Urinary bladder (tissue), 4 donors: ENCODE data around the gene PTPRN2. TPM values are rescaled to one million over a fixed set of nuclear protein-coding genes. Genes with fewer than 3 reads are reported as not detected.
"Not testable (repeated sequence)": the region's sequence is repeated elsewhere in the genome, so short reads cannot be mapped to it uniquely, and the experiment has no call there.

Experiments
- DNase-seq: peaks from one replicate; pipeline ENCODE4 v3.0.0-alpha.2; 2015; ENCODE audit errors: extremely low spot score
- H3K27ac ChIP-seq: one replicate; pipeline ENCODE4 v1.5.1; 2013; ENCODE audit warnings: low read depth, mild to moderate bottlenecking, moderate library complexity
- H3K36me3 ChIP-seq: one replicate; pipeline ENCODE4 v1.6.1; 2013; ENCODE audit warnings: mild to moderate bottlenecking, moderate library complexity; ENCODE audit not compliant: insufficient read depth
- H3K4me1 ChIP-seq: one replicate; pipeline ENCODE4 v1.6.1; 2013; ENCODE audit warnings: mild to moderate bottlenecking, moderate library complexity; ENCODE audit not compliant: insufficient read depth
- H3K4me3 ChIP-seq: one replicate; pipeline ENCODE4 v1.5.1; 2013; ENCODE audit warnings: low read depth, low read length
- WGBS: extraction: QIAGEN DNeasy Blood & Tissue Kit; methylation state at CpG from one replicate; pipeline ENCODE4 v1.1.7; 2013; 5-methylcytosine and 5-hydroxymethylcytosine counted together
- polyA plus RNA-seq: library from polyadenylated mRNA; stranded (reverse); fragments of 200-250 nt; gene quantifications from one replicate; pipeline ENCODE4 v1.2.3, GENCODE V29; 2013
- total RNA-seq: library from RNA; depleted of rRNA; stranded (reverse); fragments of >200 nt; gene quantifications from one replicate; pipeline ENCODE4 v1.2.3, GENCODE V29; 2014
- donor health status: healthy with polysubstance abuse.
- donor health status: healthy.

PTPRN2 gene
- total and polyA plus RNA-seq, 2 donors: 2.8 to 4.4 TPM

GRCh38 chr7:158351051-158351450 lies 236.6 kb downstream of the PTPRN2 start:
- H3K27ac ChIP-seq: no peak overlapping the region
- H3K4me1 ChIP-seq: no peaks in the 10 kb centered on the region
- no peak overlapping the region for H3K4me3 ChIP-seq
- WGBS: 81% methylated on average over 11 of the region's 11 CpGs
- no peaks in the 10 kb centered on the region for H3K36me3 ChIP-seq
- no peak for DNase-seq

DNA sequence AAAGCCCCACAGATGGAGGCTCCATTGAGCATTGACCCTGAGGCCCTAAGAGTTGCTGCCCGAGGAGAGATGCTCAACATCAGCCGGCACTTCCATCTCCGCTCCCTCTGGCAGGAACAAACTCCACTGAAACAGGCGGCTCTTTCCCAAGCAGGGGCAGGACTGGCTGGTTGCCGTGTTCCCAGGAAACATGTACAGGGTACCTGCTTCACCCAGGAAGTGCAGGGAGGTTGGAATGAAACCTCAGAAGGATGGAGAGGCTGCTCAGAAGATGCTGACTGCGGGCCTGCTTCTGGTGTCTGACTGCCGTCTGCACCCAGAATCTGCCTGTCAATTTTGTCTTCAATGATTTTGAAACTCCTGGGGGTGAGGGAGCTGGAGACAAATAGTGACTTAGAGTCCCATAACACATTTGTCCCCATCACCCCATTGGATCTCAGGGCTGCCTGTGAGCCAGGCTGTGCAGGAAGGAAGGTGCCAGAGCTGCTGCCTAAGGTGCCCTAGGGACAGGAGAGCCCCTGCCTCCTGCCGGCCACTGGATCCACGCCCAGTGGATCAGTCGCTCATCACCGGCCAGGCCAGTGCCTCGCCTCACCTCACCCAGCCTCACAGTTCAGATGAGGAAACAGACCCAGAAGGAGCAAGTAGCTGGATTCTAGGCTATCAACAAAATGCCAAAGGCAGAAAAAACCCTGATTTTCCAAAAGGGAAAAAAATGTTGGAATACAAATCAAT lies 237.3 kb downstream of the PTPRN2 start:
- WGBS: 80% methylated on average over 12 of the region's 12 CpGs
- Histone ChIP-seq H3K4me3 (no peak overlapping the region), H3K4me1 (no peaks in the 10 kb centered on the region), H3K27ac (no peak overlapping the region), H3K36me3 (no peaks in the 10 kb centered on the region)
- no peak for DNase-seq

DNA sequence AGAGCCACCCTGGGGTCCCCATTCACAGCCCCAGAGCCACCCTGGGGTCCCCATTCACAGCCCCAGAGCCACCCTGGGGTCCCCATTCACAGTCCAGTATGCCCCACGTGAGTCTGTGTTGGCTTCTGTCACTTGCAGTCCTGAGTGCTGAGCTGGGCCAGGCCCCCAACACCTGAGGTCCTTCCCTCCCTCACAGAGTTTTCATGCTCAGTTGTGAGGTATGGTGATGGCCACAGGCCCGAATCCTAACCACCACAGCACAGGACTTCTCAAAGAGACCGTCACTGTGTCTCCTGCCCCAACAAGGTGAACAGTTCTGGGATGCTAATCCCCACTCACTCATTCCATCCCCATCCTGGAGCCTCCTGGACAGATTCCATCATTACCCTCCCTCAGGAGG lies 239.2 kb downstream of the PTPRN2 start:
- WGBS: 73% methylated on average over 3 of the region's 3 CpGs
- Histone ChIP-seq H3K36me3 (no peaks in the 10 kb centered on the region), H3K27ac (no peak overlapping the region), H3K4me1 (no peaks in the 10 kb centered on the region), H3K4me3 (no peak overlapping the region)
- no peak for DNase-seq

GRCh38 chr7:158348039-158348438 lies 239.6 kb downstream of the PTPRN2 start:
- DNase-seq, H3K36me3 ChIP-seq, H3K4me3 ChIP-seq, H3K4me1 ChIP-seq, H3K27ac ChIP-seq: not testable (repeated sequence)
- WGBS: 88% methylated on average over 4 of the region's 4 CpGs

DNA sequence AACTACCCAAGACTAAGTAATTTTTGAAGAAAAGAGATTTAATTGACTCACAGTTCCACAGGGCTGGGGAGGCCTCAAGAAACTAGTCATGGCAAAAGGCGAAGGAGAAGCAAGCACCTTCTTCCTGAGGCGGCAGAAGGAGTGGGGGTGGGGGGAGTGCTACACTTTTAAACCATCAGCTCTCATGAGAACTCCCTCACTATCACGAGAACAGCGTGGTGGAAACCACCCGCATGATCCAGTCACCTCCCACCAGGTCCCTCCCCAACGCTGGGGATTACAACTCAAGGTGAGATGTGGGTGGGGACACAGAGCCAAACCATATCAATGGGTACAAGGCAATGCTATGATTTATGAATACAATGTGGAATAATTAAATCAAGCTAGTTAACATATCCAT lies 241.9 kb downstream of the PTPRN2 start:
- Histone ChIP-seq H3K4me1 (no peaks in the 10 kb centered on the region), H3K36me3 (no peaks in the 10 kb centered on the region), H3K4me3 (no peak overlapping the region), H3K27ac (no peak overlapping the region)
- DNase-seq: no peak
- 72% methylated on average over 6 of the region's 6 CpGs for WGBS

GRCh38 chr7:158344706-158345300 lies 242.8 kb downstream of the PTPRN2 start:
- no peak for DNase-seq
- Histone ChIP-seq H3K4me1 (no peaks in the 10 kb centered on the region), H3K4me3 (no peak overlapping the region), H3K36me3 (no peaks in the 10 kb centered on the region), H3K27ac (no peak overlapping the region)
- WGBS: 74% methylated on average over 11 of the region's 11 CpGs

GRCh38 chr7:158343936-158344455 lies 243.6 kb downstream of the PTPRN2 start:
- no peak overlapping the region for H3K4me3 ChIP-seq
- no peak overlapping the region for H3K27ac ChIP-seq
- H3K36me3 ChIP-seq: no peaks in the 10 kb centered on the region
- 78% methylated on average over 10 of the region's 10 CpGs for WGBS
- H3K4me1 ChIP-seq: no peaks in the 10 kb centered on the region
- DNase-seq: no peak

GRCh38 chr7:158343526-158343925 lies 244.1 kb downstream of the PTPRN2 start:
- WGBS: 94% methylated on average over 20 of the region's 20 CpGs
- DNase-seq: no peak
- H3K4me1 ChIP-seq: no peaks in the 10 kb centered on the region
- H3K36me3 ChIP-seq: no peaks in the 10 kb centered on the region
- H3K4me3 ChIP-seq: no peak overlapping the region
- H3K27ac ChIP-seq: no peak overlapping the region

DNA sequence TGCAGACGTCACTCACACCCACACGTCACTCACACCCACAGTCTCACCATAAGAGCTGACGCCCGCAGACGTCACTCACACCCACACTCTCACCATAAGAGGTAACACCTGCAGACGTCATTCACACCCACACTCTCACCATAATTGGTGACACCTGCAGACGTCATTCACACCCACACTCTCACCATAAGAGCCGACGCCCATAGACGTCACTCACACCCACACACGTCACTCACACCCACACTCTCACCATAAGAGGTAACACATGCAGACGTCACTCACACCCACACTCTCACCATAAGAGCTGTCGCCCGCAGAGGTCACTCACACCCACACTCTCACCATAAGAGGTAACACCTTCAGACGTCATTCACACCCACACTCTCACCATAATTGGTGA lies 246.5 kb downstream of the PTPRN2 start:
- H3K36me3 ChIP-seq, H3K27ac ChIP-seq, H3K4me1 ChIP-seq, H3K4me3 ChIP-seq, DNase-seq: not testable (repeated sequence)
- 93% methylated on average over 13 of the region's 15 CpGs for WGBS

DNA sequence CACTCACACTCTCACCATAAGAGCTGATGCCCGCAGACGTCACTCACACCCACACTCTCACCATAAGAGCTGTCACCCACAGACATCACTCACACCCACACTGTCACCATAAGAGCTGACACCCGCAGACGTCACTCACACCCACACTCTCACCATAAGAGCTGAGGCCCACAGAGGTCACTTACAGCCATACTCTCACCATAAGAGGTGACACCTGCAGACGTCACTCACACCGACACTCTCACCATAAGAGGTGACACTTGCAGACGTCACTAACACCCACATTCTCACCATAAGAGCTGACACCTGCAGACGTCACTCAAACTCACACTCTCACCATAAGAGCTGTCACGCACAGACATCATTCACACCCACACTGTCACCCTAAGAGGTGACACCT lies 250.7 kb downstream of the PTPRN2 start:
- H3K27ac ChIP-seq, H3K4me1 ChIP-seq, H3K36me3 ChIP-seq, H3K4me3 ChIP-seq, DNase-seq: not testable (repeated sequence)
- 78% methylated on average over 9 of the region's 9 CpGs for WGBS

- not testable (repeated sequence) for H3K4me3 ChIP-seq, H3K36me3 ChIP-seq, H3K27ac ChIP-seq, H3K4me1 ChIP-seq, DNase-seq
- 87% methylated on average over 4 of the region's 5 CpGs for WGBS
Observed at GRCh38 chr7:158332516-158332915, 255.1 kb downstream of the PTPRN2 start.

GRCh38 chr7:158331826-158332450 lies 255.7 kb downstream of the PTPRN2 start:
- WGBS: 93% methylated on average over 18 of the region's 18 CpGs
- DNase-seq, H3K27ac ChIP-seq: not testable (repeated sequence)

DNA sequence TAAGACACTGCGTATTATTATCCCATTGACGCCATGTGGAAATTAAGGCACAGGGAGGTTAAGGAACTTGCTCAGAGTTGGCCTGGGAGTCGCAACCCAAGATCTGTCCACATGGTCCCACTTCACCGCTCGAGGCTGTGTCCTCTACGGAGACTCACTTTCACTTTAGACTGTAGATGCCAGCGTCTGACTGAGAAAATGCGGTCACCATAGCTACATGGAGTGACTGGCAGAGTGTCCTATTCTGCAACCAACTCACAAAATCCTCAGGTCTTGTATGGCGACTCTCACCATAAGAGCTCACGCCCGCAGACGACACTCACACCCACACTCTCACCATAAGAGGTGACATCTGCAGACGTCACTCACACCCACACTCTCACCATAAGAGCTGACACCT lies 257.9 kb downstream of the PTPRN2 start:
- no peaks in the 10 kb centered on the region for H3K4me1 ChIP-seq
- no peak for DNase-seq
- no peak overlapping the region for H3K27ac ChIP-seq
- WGBS: 93% methylated on average over 13 of the region's 13 CpGs
- H3K4me3 ChIP-seq: no peak overlapping the region
- H3K36me3 ChIP-seq: no peaks in the 10 kb centered on the region

More at GRCh38 chr7:158331826-158332450, 255.7 kb downstream of the PTPRN2 start:
- H3K36me3 ChIP-seq, H3K4me3 ChIP-seq, H3K4me1 ChIP-seq: not testable (repeated sequence)
